ENCODE measurements around the gene TP53I13.

TP53I13 gene

DNA sequence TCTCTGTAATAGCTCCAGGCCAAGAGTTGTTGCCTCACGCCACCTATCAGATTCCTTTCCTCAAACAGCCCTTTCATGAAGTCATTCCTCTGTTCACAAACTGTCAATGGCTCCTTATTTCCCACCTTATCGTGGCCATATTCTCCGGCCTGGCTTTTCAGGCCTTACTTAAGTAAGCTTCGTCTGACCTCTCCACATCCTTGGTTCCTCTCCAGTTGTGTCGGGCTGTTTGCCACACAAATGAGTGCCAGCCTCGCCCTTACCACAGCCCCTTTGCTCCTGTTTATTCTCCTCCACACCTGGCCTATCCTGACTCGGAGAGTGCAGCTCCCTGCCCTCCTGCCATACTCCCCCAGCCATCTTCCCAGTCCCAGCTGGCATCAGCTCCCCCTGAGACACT is 2.0 kb downstream of the TP53I13 start:
- DNase-seq (ENCODE audit: low read depth in 1 of 2, low spot score in 1 of 2): no peak
- Histone ChIP-seq H3K27ac (replicated peaks) (no peak overlapping the region), H3K4me3 (replicated peaks; ENCODE audit: insufficient read depth, low read length) (no peak overlapping the region), H3K27me3 (ENCODE audit: insufficient read depth, poor library complexity, severe bottlenecking) (no peaks in the 10 kb centered on the region)
- TF ChIP-seq POLR2AphosphoS5 (IDR thresholded peaks at IDR 0.05; ENCODE audit: low read depth): no peak
- TF ChIP-seq GABPA (IDR thresholded peaks at IDR 0.05; ENCODE audit: low read depth): no peak
- TF ChIP-seq, protein P1, sequence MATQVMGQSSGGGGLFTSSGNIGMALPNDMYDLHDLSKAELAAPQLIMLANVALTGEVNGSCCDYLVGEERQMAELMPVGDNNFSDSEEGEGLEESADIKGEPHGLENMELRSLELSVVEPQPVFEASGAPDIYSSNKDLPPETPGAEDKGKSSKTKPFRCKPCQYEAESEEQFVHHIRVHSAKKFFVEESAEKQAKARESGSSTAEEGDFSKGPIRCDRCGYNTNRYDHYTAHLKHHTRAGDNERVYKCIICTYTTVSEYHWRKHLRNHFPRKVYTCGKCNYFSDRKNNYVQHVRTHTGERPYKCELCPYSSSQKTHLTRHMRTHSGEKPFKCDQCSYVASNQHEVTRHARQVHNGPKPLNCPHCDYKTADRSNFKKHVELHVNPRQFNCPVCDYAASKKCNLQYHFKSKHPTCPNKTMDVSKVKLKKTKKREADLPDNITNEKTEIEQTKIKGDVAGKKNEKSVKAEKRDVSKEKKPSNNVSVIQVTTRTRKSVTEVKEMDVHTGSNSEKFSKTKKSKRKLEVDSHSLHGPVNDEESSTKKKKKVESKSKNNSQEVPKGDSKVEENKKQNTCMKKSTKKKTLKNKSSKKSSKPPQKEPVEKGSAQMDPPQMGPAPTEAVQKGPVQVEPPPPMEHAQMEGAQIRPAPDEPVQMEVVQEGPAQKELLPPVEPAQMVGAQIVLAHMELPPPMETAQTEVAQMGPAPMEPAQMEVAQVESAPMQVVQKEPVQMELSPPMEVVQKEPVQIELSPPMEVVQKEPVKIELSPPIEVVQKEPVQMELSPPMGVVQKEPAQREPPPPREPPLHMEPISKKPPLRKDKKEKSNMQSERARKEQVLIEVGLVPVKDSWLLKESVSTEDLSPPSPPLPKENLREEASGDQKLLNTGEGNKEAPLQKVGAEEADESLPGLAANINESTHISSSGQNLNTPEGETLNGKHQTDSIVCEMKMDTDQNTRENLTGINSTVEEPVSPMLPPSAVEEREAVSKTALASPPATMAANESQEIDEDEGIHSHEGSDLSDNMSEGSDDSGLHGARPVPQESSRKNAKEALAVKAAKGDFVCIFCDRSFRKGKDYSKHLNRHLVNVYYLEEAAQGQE (IDR thresholded peaks at IDR 0.05; ENCODE audit: insufficient replicate concordance, low read depth): no peak
- TF ChIP-seq, protein P2, sequence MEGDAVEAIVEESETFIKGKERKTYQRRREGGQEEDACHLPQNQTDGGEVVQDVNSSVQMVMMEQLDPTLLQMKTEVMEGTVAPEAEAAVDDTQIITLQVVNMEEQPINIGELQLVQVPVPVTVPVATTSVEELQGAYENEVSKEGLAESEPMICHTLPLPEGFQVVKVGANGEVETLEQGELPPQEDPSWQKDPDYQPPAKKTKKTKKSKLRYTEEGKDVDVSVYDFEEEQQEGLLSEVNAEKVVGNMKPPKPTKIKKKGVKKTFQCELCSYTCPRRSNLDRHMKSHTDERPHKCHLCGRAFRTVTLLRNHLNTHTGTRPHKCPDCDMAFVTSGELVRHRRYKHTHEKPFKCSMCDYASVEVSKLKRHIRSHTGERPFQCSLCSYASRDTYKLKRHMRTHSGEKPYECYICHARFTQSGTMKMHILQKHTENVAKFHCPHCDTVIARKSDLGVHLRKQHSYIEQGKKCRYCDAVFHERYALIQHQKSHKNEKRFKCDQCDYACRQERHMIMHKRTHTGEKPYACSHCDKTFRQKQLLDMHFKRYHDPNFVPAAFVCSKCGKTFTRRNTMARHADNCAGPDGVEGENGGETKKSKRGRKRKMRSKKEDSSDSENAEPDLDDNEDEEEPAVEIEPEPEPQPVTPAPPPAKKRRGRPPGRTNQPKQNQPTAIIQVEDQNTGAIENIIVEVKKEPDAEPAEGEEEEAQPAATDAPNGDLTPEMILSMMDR (IDR thresholded peaks at IDR 0.05; ENCODE audit: insufficient read depth, low read length): no peak
- TF ChIP-seq SPI1 (IDR thresholded peaks at IDR 0.05; ENCODE audit: borderline replicate concordance, low read depth): no peak

DNA sequence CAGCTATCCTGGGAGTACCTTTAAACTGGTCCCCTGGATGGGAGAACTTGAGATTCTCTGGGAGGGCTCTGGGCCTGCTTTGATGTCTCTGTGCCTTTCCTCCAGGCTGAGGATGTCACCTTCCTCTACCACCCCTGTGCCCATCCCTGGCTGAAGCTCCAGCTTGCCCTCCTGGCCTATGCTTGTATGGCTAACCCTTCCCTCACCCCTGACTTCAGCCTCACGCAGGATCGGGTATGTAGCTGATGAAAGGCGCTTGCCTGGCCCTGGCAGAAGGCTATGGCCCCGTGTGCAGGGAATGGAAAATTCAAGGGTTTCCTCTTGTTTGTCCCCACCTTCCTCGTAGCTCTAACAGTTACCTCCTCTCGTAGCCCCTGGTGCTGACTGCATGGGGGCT is 3.0 kb downstream of the TP53I13 start:
- no peak overlapping the region for H3K4me3 ChIP-seq (replicated peaks; ENCODE audit: insufficient read depth, low read length)
- DNase-seq (ENCODE audit: low read depth in 1 of 2, low spot score in 1 of 2): no peak
- TF ChIP-seq POLR2AphosphoS5 (IDR thresholded peaks at IDR 0.05; ENCODE audit: low read depth) (no peak), SPI1 (IDR thresholded peaks at IDR 0.05; ENCODE audit: borderline replicate concordance, low read depth) (no peak), GABPA (IDR thresholded peaks at IDR 0.05; ENCODE audit: low read depth) (no peak)
- TF ChIP-seq, protein P1 (IDR thresholded peaks at IDR 0.05; ENCODE audit: insufficient replicate concordance, low read depth): no peak
- TF ChIP-seq, protein P2 (IDR thresholded peaks at IDR 0.05; ENCODE audit: insufficient read depth, low read length): no peak
- H3K27me3 ChIP-seq (ENCODE audit: insufficient read depth, poor library complexity, severe bottlenecking): no peaks in the 10 kb centered on the region
- no peak overlapping the region for H3K27ac ChIP-seq (replicated peaks)

DNA sequence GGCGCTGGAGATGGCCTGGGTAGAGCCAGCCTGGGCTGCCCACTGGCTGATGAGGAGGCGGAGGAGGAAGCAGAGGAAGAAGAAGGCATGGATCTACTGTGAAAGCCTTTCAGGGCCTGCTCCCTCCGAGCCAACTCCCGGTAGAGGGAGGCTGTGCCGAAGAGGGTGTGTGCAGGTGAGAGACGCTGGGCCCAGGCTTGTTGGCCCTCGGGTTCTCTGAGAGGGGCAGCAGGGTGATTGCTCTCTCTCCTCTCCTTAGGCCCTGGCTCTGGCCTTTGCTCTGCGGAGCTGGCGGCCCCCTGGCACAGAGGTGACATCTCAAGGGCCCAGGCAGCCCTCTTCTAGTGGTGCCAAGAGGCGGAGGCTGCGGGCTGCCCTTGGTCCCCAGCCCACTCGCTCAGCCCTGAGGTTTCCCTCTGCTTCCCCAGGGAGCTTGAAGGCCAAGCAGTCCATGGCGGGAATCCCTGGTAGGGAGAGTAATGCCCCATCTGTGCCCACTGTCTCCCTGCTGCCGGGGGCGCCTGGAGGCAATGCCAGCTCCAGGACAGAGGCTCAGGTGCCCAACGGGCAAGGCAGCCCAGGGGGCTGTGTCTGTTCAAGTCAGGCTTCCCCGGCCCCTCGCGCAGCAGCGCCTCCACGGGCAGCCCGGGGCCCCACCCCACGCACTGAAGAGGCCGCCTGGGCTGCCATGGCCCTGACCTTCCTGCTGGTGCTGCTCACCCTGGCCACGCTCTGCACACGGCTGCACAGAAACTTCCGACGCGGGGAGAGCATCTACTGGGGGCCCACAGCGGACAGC is 3.6 kb downstream of the TP53I13 start:
- Histone ChIP-seq H3K27ac (replicated peaks) (no peak overlapping the region), H3K27me3 (ENCODE audit: insufficient read depth, poor library complexity, severe bottlenecking) (no peaks in the 10 kb centered on the region), H3K4me3 (replicated peaks; ENCODE audit: insufficient read depth, low read length) (no peak overlapping the region)
- DNase-seq (ENCODE audit: low read depth in 1 of 2, low spot score in 1 of 2): no peak
- TF ChIP-seq SPI1 (IDR thresholded peaks at IDR 0.05; ENCODE audit: borderline replicate concordance, low read depth) (no peak), POLR2AphosphoS5 (IDR thresholded peaks at IDR 0.05; ENCODE audit: low read depth) (no peak)
- TF ChIP-seq, protein P1 (IDR thresholded peaks at IDR 0.05; ENCODE audit: insufficient replicate concordance, low read depth): no peak
- TF ChIP-seq, protein P2 (IDR thresholded peaks at IDR 0.05; ENCODE audit: insufficient read depth, low read length): no peak

Data from HL-60 (cell line).